Measurements from ENCODE around the gene DLL1. TPM values are rescaled to one million over a fixed set of nuclear protein-coding genes. Genes with fewer than 3 reads are reported as not detected.

DLL1 gene
- total RNA-seq, 4 donors from 2014 or later: 3.3 to 7.9 (median 6.6) TPM

GRCh38 chr6:170292407-170293158, 1.7 kb upstream of the DLL1 start:
- Histone ChIP-seq H3K4me3 (peak overlapping the region in 2 of 4 donors; percentile 59 to 78), H3K4me1 (peaks cover 0 to 93% (median 61%) of the 10 kb centered on the region in 4 donors), H3K27me3 (peaks cover 6 to 91% of the 10 kb centered on the region in 2 donors), H3K27ac (no peak overlapping the region), H3K9me3 (no peaks in the 10 kb centered on the region), H3K36me3 (no peaks in the 10 kb centered on the region)
- TF ChIP-seq CTCF (IDR thresholded peaks at IDR 0.05): peak in 1 of 5 experiments; percentile 10
- no peak for TF ChIP-seq POLR2A (IDR thresholded peaks at IDR 0.05)
- TF ChIP-seq EP300 (IDR thresholded peaks at IDR 0.05): no peak
- WGBS, 2 donors: 19% methylated on average over 13 of the region's 13 CpGs
- no peak for DNase-seq (ENCODE audit: low spot score in 2 of 2)

GRCh38 chr6:170292111-170292406, 1.2 kb upstream of the DLL1 start:
- Histone ChIP-seq H3K4me1 (peaks cover 0 to 94% (median 61%) of the 10 kb centered on the region in 4 donors), H3K36me3 (no peaks in the 10 kb centered on the region), H3K4me3 (peak overlapping the region in 3 of 4 donors; percentile 59 to 88 (median 78)), H3K27me3 (peaks cover 6 to 86% of the 10 kb centered on the region in 2 donors), H3K27ac (peak overlapping the region in 1 of 4 donors; percentile 71), H3K9me3 (no peaks in the 10 kb centered on the region)
- no peak for TF ChIP-seq POLR2A (IDR thresholded peaks at IDR 0.05)
- TF ChIP-seq CTCF (IDR thresholded peaks at IDR 0.05): no peak
- TF ChIP-seq EP300 (IDR thresholded peaks at IDR 0.05): no peak
- WGBS, 2 donors: 9 to 11% methylated on average over 11 of the region's 11 CpGs
- DNase-seq (ENCODE audit: low spot score in 2 of 2): no peak

- H3K27me3 ChIP-seq: peaks cover 6 to 81% of the 10 kb centered on the region in 2 donors
- H3K4me1 ChIP-seq: peaks cover 0 to 94% (median 60%) of the 10 kb centered on the region in 4 donors
- TF ChIP-seq CTCF (IDR thresholded peaks at IDR 0.05) (no peak), POLR2A (IDR thresholded peaks at IDR 0.05) (no peak)
- no peaks in the 10 kb centered on the region for H3K9me3 ChIP-seq
- peak overlapping the region; percentile 48 to 88 (median 68) for H3K4me3 ChIP-seq
- H3K36me3 ChIP-seq: no peaks in the 10 kb centered on the region
- peak in 1 of 2 donors; percentile 51 for DNase-seq (ENCODE audit: low spot score in 2 of 2)
- WGBS, 2 donors: 2% methylated on average over 67 to 85 of the region's 87 CpGs
- H3K27ac ChIP-seq: peak overlapping the region in 2 of 4 donors; percentile 66 to 71
These were observed 613 bp upstream of the DLL1 start for GRCh38 chr6:170291271-170292110.

- Histone ChIP-seq H3K27ac (peak overlapping the region in 2 of 4 donors; percentile 53 to 70), H3K4me3 (peak overlapping the region; percentile 48 to 88 (median 68)), H3K27me3 (peaks cover 0 to 66% of the 10 kb centered on the region in 2 donors), H3K9me3 (no peaks in the 10 kb centered on the region), H3K36me3 (no peaks in the 10 kb centered on the region), H3K4me1 (peaks cover 0 to 82% (median 48%) of the 10 kb centered on the region in 4 donors)
- TF ChIP-seq POLR2A (IDR thresholded peaks at IDR 0.05) (no peak), CTCF (IDR thresholded peaks at IDR 0.05) (no peak), EP300 (IDR thresholded peaks at IDR 0.05) (no peak)
- no peak for DNase-seq (ENCODE audit: low spot score in 2 of 2)
- 3% methylated on average over 6 of the region's 41 CpGs; no CpG with 5 or more reads in 1 of the 2 donors for WGBS, 2 donors
These were observed 955 bp downstream of the DLL1 start for GRCh38 chr6:170289951-170290295.
